ENCODE measurements around the gene UGGT1. TPM values are rescaled to one million over a fixed set of nuclear protein-coding genes. Genes with fewer than 3 reads are reported as not detected.

UGGT1 gene
- total RNA-seq, 1 donor from 2014 or later = 45.9 TPM

- DNase-seq (peak; percentile 30), ATAC-seq (no peak)
- Histone ChIP-seq H3K27me3 (no peaks in the 10 kb centered on the region), H3K36me3 (no peaks in the 10 kb centered on the region), H3K27ac (no peak overlapping the region), H3K4me1 (no peaks in the 10 kb centered on the region), H3K4me3 (no peak overlapping the region), H3K9me3 (no peaks in the 10 kb centered on the region)
- intact Hi-C loops (cut with DNase I) = no loop called here
- no peak for TF ChIP-seq CTCF (IDR thresholded peaks at IDR 0.05)
Measured at GRCh38 chr2:128219891-128220290, 128.9 kb downstream of the UGGT1 start.

- no peak overlapping the region for H3K4me3 ChIP-seq
- DNase-seq (no peak), ATAC-seq (no peak)
- no peak overlapping the region for H3K27ac ChIP-seq
- H3K27me3 ChIP-seq = peaks cover 6% of the 10 kb centered on the region
- H3K4me1 ChIP-seq = no peaks in the 10 kb centered on the region
- intact Hi-C loops (cut with DNase I) = no loop called here
- no peaks in the 10 kb centered on the region for H3K36me3 ChIP-seq
- TF ChIP-seq CTCF (IDR thresholded peaks at IDR 0.05) = no peak
- no peaks in the 10 kb centered on the region for H3K9me3 ChIP-seq
Measured at GRCh38 chr2:128227862-128228261, 136.9 kb downstream of the UGGT1 start.

- DNase-seq (no peak), ATAC-seq (no peak)
- TF ChIP-seq CTCF (IDR thresholded peaks at IDR 0.05) = no peak
- no peaks in the 10 kb centered on the region for H3K9me3 ChIP-seq
- no peak overlapping the region for H3K27ac ChIP-seq
- H3K4me1 ChIP-seq = peaks cover 3% of the 10 kb centered on the region
- no peaks in the 10 kb centered on the region for H3K36me3 ChIP-seq
- peaks cover 6% of the 10 kb centered on the region for H3K27me3 ChIP-seq
- intact Hi-C loops (cut with DNase I) = no loop called here
- no peak overlapping the region for H3K4me3 ChIP-seq
Measured at GRCh38 chr2:128228894-128229293, 137.9 kb downstream of the UGGT1 start.

- peak; percentile 96 for DNase-seq
- intact Hi-C loops (cut with DNase I) = no loop called here
- peak; percentile 95 for TF ChIP-seq CTCF (IDR thresholded peaks at IDR 0.05)
Measured at GRCh38 chr2:128232965-128233789, 142.2 kb downstream of the UGGT1 start.

GRCh38 chr2:128233790-128234395 is 142.9 kb downstream of the UGGT1 start:
- Histone ChIP-seq H3K36me3 (no peaks in the 10 kb centered on the region), H3K4me1 (peaks cover 4% of the 10 kb centered on the region), H3K27me3 (peaks cover 6% of the 10 kb centered on the region), H3K9me3 (no peaks in the 10 kb centered on the region), H3K4me3 (peak overlapping the region; percentile 77), H3K27ac (no peak overlapping the region)
- DNase-seq = peak; percentile 20
- intact Hi-C loops (cut with DNase I) = no loop called here
- TF ChIP-seq CTCF (IDR thresholded peaks at IDR 0.05) = no peak
- ATAC-seq = no peak

More at GRCh38 chr2:128232965-128233789, 142.2 kb downstream of the UGGT1 start:
- Histone ChIP-seq H3K4me3 (peak overlapping the region; percentile 77), H3K4me1 (peaks cover 4% of the 10 kb centered on the region), H3K9me3 (no peaks in the 10 kb centered on the region), H3K27me3 (peaks cover 6% of the 10 kb centered on the region), H3K27ac (peak overlapping the region; percentile 42), H3K36me3 (no peaks in the 10 kb centered on the region)
- peak; percentile 98 for ATAC-seq
